ENCODE results near the gene MSMB.

DNA sequence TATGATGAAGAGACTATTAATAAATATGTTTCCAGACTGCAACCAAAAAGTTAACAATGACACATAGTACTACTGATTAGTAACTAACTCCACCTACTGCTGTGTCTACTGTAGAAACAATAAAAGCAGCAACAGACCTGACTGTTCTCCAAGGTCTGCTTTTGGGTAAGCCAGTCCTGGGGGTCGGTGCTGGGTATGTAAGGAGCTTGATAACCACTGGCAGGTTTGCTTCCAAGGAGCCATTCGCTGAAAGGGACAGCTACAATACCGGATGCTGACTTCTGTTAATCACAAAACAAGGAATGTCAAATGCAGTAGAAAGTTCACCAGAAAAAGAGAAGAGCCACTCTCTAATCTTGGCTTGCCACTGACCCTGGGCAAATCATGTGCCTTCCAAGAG is 33.3 kb downstream of the MSMB start:
- TF ChIP-seq, protein P1, sequence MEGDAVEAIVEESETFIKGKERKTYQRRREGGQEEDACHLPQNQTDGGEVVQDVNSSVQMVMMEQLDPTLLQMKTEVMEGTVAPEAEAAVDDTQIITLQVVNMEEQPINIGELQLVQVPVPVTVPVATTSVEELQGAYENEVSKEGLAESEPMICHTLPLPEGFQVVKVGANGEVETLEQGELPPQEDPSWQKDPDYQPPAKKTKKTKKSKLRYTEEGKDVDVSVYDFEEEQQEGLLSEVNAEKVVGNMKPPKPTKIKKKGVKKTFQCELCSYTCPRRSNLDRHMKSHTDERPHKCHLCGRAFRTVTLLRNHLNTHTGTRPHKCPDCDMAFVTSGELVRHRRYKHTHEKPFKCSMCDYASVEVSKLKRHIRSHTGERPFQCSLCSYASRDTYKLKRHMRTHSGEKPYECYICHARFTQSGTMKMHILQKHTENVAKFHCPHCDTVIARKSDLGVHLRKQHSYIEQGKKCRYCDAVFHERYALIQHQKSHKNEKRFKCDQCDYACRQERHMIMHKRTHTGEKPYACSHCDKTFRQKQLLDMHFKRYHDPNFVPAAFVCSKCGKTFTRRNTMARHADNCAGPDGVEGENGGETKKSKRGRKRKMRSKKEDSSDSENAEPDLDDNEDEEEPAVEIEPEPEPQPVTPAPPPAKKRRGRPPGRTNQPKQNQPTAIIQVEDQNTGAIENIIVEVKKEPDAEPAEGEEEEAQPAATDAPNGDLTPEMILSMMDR (conservative IDR thresholded peaks at IDR 0.05; ENCODE audit: low read depth, low read length) = no peak
- TF ChIP-seq EZH2 (IDR thresholded peaks at IDR 0.05; ENCODE audit: borderline replicate concordance, low read depth, low read length, poor library complexity, severe bottlenecking) = no peak

Data from A673 (cell line).